ENCODE data around the gene PCGF3. TPM values are rescaled to one million over a fixed set of nuclear protein-coding genes. Genes with fewer than 3 reads are reported as not detected.
A peak's percentile ranks its signal among the peaks of the same experiment; 100 is the strongest.

Gene PCGF3
- total RNA-seq, 1 experiment from 2014 or later, result 66.3 TPM

DNA sequence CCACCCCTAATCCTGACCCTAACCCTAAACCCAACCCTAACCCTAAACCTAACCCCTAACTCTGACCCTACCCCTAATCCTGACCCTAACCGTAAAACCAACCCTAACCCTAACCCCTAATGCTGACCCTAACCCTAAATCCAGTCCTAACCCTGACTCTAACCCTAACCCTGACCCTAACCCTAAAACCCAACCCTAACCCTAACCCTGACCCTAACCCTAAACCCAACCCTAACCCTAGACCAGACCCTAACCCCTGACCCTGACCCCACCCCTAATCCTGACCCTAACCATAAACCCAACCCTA, 708 bp upstream of the PCGF3 start:
- H3K27me3 ChIP-seq (ENCODE audit: insufficient read depth, low read length), result no peaks in the 10 kb centered on the region
- H3K9me2 ChIP-seq (ENCODE audit: insufficient read depth), result no peaks in the 10 kb centered on the region
- peak overlapping the region; percentile 41; the same call in 1 of the 2 replicates for H3K9ac ChIP-seq (ENCODE audit: low read length)
- ChIA-PET POLR2A (no interaction called here), CTCF (no interaction called here), RAD21 (ENCODE audit: low non-redundant PET in 1 of 2, low total read pairs in 2 of 2, uncharacterized antibody in 2 of 2, unreplicated experiment in 2 of 2) (no interaction called here)
- no peak for DNase-seq (ENCODE audit: low read depth, low spot score)
- no TSS peak for BruUV-seq (replicated peaks)
- no peak for ATAC-seq
- no peak for TF ChIP-seq SP1 (IDR thresholded peaks at IDR 0.05; ENCODE audit: low read depth)
- TF ChIP-seq YY1 (IDR thresholded peaks at IDR 0.05; ENCODE audit: extremely low read depth, insufficient replicate concordance, low read depth, low read length), result no peak
- no peak for TF ChIP-seq EZH2phosphoT487 (IDR thresholded peaks at IDR 0.05; ENCODE audit: borderline replicate concordance)
- no peak for TF ChIP-seq EZH2 (IDR thresholded peaks at IDR 0.05)
- no peak for TF ChIP-seq ZFX (IDR thresholded peaks at IDR 0.05)
- TF ChIP-seq RAD21 (IDR thresholded peaks at IDR 0.05; ENCODE audit: low read depth), result no peak
- no peak for TF ChIP-seq SIN3A (IDR thresholded peaks at IDR 0.05; ENCODE audit: low read depth)
- TF ChIP-seq, protein P1, sequence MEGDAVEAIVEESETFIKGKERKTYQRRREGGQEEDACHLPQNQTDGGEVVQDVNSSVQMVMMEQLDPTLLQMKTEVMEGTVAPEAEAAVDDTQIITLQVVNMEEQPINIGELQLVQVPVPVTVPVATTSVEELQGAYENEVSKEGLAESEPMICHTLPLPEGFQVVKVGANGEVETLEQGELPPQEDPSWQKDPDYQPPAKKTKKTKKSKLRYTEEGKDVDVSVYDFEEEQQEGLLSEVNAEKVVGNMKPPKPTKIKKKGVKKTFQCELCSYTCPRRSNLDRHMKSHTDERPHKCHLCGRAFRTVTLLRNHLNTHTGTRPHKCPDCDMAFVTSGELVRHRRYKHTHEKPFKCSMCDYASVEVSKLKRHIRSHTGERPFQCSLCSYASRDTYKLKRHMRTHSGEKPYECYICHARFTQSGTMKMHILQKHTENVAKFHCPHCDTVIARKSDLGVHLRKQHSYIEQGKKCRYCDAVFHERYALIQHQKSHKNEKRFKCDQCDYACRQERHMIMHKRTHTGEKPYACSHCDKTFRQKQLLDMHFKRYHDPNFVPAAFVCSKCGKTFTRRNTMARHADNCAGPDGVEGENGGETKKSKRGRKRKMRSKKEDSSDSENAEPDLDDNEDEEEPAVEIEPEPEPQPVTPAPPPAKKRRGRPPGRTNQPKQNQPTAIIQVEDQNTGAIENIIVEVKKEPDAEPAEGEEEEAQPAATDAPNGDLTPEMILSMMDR (IDR thresholded peaks at IDR 0.05 in 2 of 3, conservative IDR thresholded peaks at IDR 0.05 in 1 of 3; ENCODE audit: borderline replicate concordance in 1 of 3, insufficient read depth in 1 of 3, low read depth in 2 of 3, low read length in 2 of 3), result no peak
- TF ChIP-seq JUND (IDR thresholded peaks at IDR 0.05), result no peak
- TF ChIP-seq POLR2A (IDR thresholded peaks at IDR 0.05; ENCODE audit: borderline replicate concordance, extremely low read depth, insufficient read depth, insufficient read length), result no peak
- TF ChIP-seq, protein P2, sequence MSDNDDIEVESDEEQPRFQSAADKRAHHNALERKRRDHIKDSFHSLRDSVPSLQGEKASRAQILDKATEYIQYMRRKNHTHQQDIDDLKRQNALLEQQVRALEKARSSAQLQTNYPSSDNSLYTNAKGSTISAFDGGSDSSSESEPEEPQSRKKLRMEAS (IDR thresholded peaks at IDR 0.05), result no peak
- TF ChIP-seq, protein P3, sequence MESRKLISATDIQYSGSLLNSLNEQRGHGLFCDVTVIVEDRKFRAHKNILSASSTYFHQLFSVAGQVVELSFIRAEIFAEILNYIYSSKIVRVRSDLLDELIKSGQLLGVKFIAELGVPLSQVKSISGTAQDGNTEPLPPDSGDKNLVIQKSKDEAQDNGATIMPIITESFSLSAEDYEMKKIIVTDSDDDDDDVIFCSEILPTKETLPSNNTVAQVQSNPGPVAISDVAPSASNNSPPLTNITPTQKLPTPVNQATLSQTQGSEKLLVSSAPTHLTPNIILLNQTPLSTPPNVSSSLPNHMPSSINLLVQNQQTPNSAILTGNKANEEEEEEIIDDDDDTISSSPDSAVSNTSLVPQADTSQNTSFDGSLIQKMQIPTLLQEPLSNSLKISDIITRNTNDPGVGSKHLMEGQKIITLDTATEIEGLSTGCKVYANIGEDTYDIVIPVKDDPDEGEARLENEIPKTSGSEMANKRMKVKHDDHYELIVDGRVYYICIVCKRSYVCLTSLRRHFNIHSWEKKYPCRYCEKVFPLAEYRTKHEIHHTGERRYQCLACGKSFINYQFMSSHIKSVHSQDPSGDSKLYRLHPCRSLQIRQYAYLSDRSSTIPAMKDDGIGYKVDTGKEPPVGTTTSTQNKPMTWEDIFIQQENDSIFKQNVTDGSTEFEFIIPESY (IDR thresholded peaks at IDR 0.05; ENCODE audit: extremely low read depth, insufficient replicate concordance, low read length), result no peak
- no peak for TF ChIP-seq SRF (IDR thresholded peaks at IDR 0.05; ENCODE audit: low read depth)
- TF ChIP-seq TCF7L2 (IDR thresholded peaks at IDR 0.05; ENCODE audit: borderline replicate concordance, extremely low read depth, insufficient read depth, insufficient read length), result no peak
- no peak for TF ChIP-seq FOSL1 (IDR thresholded peaks at IDR 0.05; ENCODE audit: low read depth)
- no peak for TF ChIP-seq EGR1 (IDR thresholded peaks at IDR 0.05; ENCODE audit: low read depth)
- TF ChIP-seq, protein P4, sequence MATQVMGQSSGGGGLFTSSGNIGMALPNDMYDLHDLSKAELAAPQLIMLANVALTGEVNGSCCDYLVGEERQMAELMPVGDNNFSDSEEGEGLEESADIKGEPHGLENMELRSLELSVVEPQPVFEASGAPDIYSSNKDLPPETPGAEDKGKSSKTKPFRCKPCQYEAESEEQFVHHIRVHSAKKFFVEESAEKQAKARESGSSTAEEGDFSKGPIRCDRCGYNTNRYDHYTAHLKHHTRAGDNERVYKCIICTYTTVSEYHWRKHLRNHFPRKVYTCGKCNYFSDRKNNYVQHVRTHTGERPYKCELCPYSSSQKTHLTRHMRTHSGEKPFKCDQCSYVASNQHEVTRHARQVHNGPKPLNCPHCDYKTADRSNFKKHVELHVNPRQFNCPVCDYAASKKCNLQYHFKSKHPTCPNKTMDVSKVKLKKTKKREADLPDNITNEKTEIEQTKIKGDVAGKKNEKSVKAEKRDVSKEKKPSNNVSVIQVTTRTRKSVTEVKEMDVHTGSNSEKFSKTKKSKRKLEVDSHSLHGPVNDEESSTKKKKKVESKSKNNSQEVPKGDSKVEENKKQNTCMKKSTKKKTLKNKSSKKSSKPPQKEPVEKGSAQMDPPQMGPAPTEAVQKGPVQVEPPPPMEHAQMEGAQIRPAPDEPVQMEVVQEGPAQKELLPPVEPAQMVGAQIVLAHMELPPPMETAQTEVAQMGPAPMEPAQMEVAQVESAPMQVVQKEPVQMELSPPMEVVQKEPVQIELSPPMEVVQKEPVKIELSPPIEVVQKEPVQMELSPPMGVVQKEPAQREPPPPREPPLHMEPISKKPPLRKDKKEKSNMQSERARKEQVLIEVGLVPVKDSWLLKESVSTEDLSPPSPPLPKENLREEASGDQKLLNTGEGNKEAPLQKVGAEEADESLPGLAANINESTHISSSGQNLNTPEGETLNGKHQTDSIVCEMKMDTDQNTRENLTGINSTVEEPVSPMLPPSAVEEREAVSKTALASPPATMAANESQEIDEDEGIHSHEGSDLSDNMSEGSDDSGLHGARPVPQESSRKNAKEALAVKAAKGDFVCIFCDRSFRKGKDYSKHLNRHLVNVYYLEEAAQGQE (IDR thresholded peaks at IDR 0.05; ENCODE audit: low read depth), result no peak
- H3K4me2 ChIP-seq (ENCODE audit: low read length), result peak overlapping the region; percentile 79
- peaks cover 36% of the 10 kb centered on the region for H3K79me2 ChIP-seq (ENCODE audit: insufficient read depth, low read length)
- peak overlapping the region; percentile 16; the same call in 1 of the 2 replicates for H3K27ac ChIP-seq (ENCODE audit: low read depth, low read length)
- no peaks in the 10 kb centered on the region for H4K20me1 ChIP-seq (ENCODE audit: insufficient read depth)
- H3K4me1 ChIP-seq (ENCODE audit: control insufficient read depth in 1 of 2, insufficient read depth in 2 of 2, low read length in 2 of 2), result peaks cover 3 to 9% of the 10 kb centered on the region in 2 experiments; a peak in 3 of 4 replicates
- no peaks in the 10 kb centered on the region for H3K36me3 ChIP-seq (ENCODE audit: control insufficient read depth in 1 of 2, insufficient read depth in 2 of 2, low read length in 2 of 2)
- intact Hi-C loops (cut with micrococcal nuclease), result no loop called here
- H3K4me3 ChIP-seq (replicated peaks in 1 of 2; ENCODE audit: low read depth in 1 of 2, low read length in 2 of 2), result peak overlapping the region; percentile 42 to 93; a peak in 3 of 4 replicates
- H2AFZ ChIP-seq (ENCODE audit: low read depth, low read length, poor library complexity, severe bottlenecking), result no peak overlapping the region
- no peaks in the 10 kb centered on the region for H3K9me3 ChIP-seq (ENCODE audit: control insufficient read depth in 1 of 2, insufficient read depth in 1 of 2, low read depth in 1 of 2, low read length in 2 of 2)
